DOHH2 (cell line): ENCODE measurements around the gene PRAME.

Experiments used
- CTCF ChIP-seq: fragments of 200-600 bp; sonication (generic); IDR thresholded peaks from one replicate; pipeline ENCODE4 v1.5.1; 2014; ENCODE audit warnings: antibody characterized with exemption, mild to moderate bottlenecking, low read depth, low read length; ENCODE audit not compliant: poor library complexity, severe bottlenecking
- EZH2phosphoT487 ChIP-seq: fragments of 200-600 bp; sonication (generic); IDR thresholded peaks from 2 replicates; pipeline ENCODE4 v1.6.1; 2017; ENCODE audit warnings: borderline replicate concordance, mild to moderate bottlenecking, antibody characterized with exemption, low read length, moderate library complexity, mixed read lengths

- no peak for TF ChIP-seq CTCF
- no peak for TF ChIP-seq EZH2phosphoT487
Measured at GRCh38 chr22:22590136-22590891, 31.2 kb upstream of the PRAME start.
